Neural crest cell (in vitro differentiated cells): ENCODE results near the gene MBTPS1. TPM values are rescaled to one million over a fixed set of nuclear protein-coding genes. Genes with fewer than 3 reads are reported as not detected.

ENCODE experiments used
- DNase-seq: peaks from one replicate; pipeline ENCODE4 v3.0.0; 2021; ENCODE audit warnings: low read depth, mixed read lengths, low spot score
- H3K27ac Mint-ChIP-seq: one replicate; pipeline ENCODE4 v1.8.0; 2021; ENCODE audit warnings: mild to moderate bottlenecking, mixed read lengths; ENCODE audit not compliant: unreplicated experiment
- H3K27me3 Mint-ChIP-seq: 2 replicates; pipeline ENCODE4 v1.8.0; 2021; ENCODE audit warnings: low read depth, mild to moderate bottlenecking, mixed read lengths
- H3K36me3 Mint-ChIP-seq: 2 replicates; pipeline ENCODE4 v1.8.0; 2021; ENCODE audit warnings: low read depth, mild to moderate bottlenecking, mixed read lengths
- H3K4me1 Mint-ChIP-seq: 2 replicates; pipeline ENCODE4 v1.8.0; 2021; ENCODE audit warnings: mixed read lengths
- H3K4me3 Mint-ChIP-seq: one replicate; pipeline ENCODE4 v1.8.0; 2021; ENCODE audit warnings: mild to moderate bottlenecking, mixed read lengths
- H3K9me3 Mint-ChIP-seq: 2 replicates; pipeline ENCODE4 v1.8.0; 2021; ENCODE audit warnings: mixed read lengths
- total RNA-seq: library from RNA; stranded (reverse); gene quantifications from 2 replicates; pipeline ENCODE4 v1.2.1, GENCODE V29; 2021
- TF ChIP-seq, protein P1 (sequence below): fragments of 200-600 bp; sonication (generic); conservative IDR thresholded peaks from 2 replicates; pipeline ENCODE4 v1.5.0; 2021; ENCODE audit warnings: antibody characterized with exemption, mild to moderate bottlenecking

The MBTPS1 gene
- total RNA-seq, 1 donor from 2014 or later, result 59.0 TPM

DNA sequence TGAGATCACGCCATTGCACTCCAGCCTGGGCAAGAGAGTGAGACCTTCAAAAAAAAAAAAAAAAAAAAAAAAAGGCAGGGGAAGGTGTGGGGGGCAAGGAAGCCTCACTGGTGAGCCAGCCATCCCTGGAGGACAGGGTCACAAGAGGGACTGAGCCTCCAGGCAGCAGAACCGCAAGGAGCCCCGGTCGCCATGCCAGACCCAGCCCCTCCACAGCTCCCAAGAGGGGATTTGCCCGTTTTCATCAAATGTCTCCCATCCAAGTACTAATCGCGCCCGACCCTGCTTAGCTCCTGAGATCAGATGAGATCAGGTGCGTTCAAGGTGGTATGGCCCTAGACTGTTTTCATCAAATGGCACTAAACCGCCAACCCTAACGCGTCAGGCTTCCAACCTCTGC is 77.0 kb downstream of the MBTPS1 start:
- Mint-ChIP-seq H3K4me3 (no peak overlapping the region), H3K27ac (no peak overlapping the region), H3K9me3 (peaks cover 3% of the 10 kb centered on the region), H3K27me3 (peaks cover 3% of the 10 kb centered on the region), H3K4me1 (peaks cover 19% of the 10 kb centered on the region), H3K36me3 (no peaks in the 10 kb centered on the region)
- TF ChIP-seq, protein P1, sequence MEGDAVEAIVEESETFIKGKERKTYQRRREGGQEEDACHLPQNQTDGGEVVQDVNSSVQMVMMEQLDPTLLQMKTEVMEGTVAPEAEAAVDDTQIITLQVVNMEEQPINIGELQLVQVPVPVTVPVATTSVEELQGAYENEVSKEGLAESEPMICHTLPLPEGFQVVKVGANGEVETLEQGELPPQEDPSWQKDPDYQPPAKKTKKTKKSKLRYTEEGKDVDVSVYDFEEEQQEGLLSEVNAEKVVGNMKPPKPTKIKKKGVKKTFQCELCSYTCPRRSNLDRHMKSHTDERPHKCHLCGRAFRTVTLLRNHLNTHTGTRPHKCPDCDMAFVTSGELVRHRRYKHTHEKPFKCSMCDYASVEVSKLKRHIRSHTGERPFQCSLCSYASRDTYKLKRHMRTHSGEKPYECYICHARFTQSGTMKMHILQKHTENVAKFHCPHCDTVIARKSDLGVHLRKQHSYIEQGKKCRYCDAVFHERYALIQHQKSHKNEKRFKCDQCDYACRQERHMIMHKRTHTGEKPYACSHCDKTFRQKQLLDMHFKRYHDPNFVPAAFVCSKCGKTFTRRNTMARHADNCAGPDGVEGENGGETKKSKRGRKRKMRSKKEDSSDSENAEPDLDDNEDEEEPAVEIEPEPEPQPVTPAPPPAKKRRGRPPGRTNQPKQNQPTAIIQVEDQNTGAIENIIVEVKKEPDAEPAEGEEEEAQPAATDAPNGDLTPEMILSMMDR, result no peak
- no peak for DNase-seq

GRCh38 chr16:84038469-84038868 is 78.3 kb downstream of the MBTPS1 start:
- H3K27me3 Mint-ChIP-seq, result no peaks in the 10 kb centered on the region
- TF ChIP-seq, protein P1, result no peak
- no peak overlapping the region for H3K4me3 Mint-ChIP-seq
- no peak for DNase-seq
- no peaks in the 10 kb centered on the region for H3K36me3 Mint-ChIP-seq
- peaks cover 3% of the 10 kb centered on the region for H3K9me3 Mint-ChIP-seq
- H3K4me1 Mint-ChIP-seq, result peaks cover 7% of the 10 kb centered on the region
- H3K27ac Mint-ChIP-seq, result no peak overlapping the region

GRCh38 chr16:84036982-84037425 is 79.7 kb downstream of the MBTPS1 start:
- Mint-ChIP-seq H3K4me3 (no peak overlapping the region), H3K27ac (no peak overlapping the region), H3K36me3 (no peaks in the 10 kb centered on the region), H3K27me3 (no peaks in the 10 kb centered on the region), H3K4me1 (peaks cover 15% of the 10 kb centered on the region), H3K9me3 (peaks cover 3% of the 10 kb centered on the region)
- TF ChIP-seq, protein P1, result no peak
- no peak for DNase-seq

- Mint-ChIP-seq H3K4me1 (peaks cover 15% of the 10 kb centered on the region), H3K27me3 (no peaks in the 10 kb centered on the region), H3K36me3 (no peaks in the 10 kb centered on the region), H3K4me3 (no peak overlapping the region), H3K27ac (no peak overlapping the region), H3K9me3 (peaks cover 3% of the 10 kb centered on the region)
- no peak for DNase-seq
- TF ChIP-seq, protein P1, result no peak
Measured at GRCh38 chr16:84036131-84036530, 80.6 kb downstream of the MBTPS1 start.

GRCh38 chr16:84034516-84034915 is 82.2 kb downstream of the MBTPS1 start:
- Mint-ChIP-seq H3K9me3 (peaks cover 3% of the 10 kb centered on the region), H3K27ac (peak overlapping the region; percentile 43), H3K4me1 (peaks cover 11% of the 10 kb centered on the region), H3K27me3 (peaks cover 3% of the 10 kb centered on the region), H3K4me3 (no peak overlapping the region), H3K36me3 (no peaks in the 10 kb centered on the region)
- DNase-seq, result no peak
- TF ChIP-seq, protein P1, result no peak
